GM23338 (cell line): ENCODE results near the gene DCST1. TPM values are rescaled to one million over a fixed set of nuclear protein-coding genes. Genes with fewer than 3 reads are reported as not detected.

ENCODE experiments used
- ATAC-seq: fragments of 200-7000 bp; cut with Tn5 transposase; 3 replicates; pipeline ENCODE4 v1.9.1; 2020
- DNase-seq: peaks from one replicate; pipeline ENCODE4 v3.0.0-alpha.2; 2015; ENCODE audit warnings: low spot score
- H2AFZ ChIP-seq: fragments of 200-600 bp; sonication (generic); 2 replicates; pipeline ENCODE4 v1.8.0; 2016; ENCODE audit warnings: antibody characterized with exemption, mild to moderate bottlenecking, moderate library complexity
- H3F3A ChIP-seq: fragments of 200-600 bp; sonication (generic); replicated peaks from 2 replicates; pipeline ENCODE4 v1.8.0; 2017; ENCODE audit warnings: antibody characterized with exemption, mixed run types, low read depth
- H3K27ac ChIP-seq: fragments of 200-600 bp; sonication (generic); 2 replicates; pipeline ENCODE4 v1.6.1; 2016; ENCODE audit warnings: low read depth
- H3K27me3 ChIP-seq: fragments of 200-600 bp; sonication (generic); 2 replicates; pipeline ENCODE4 v1.8.0; 2016; ENCODE audit warnings: mild to moderate bottlenecking, mixed run types, moderate library complexity; ENCODE audit not compliant: insufficient read depth
- H3K36me3 ChIP-seq: fragments of 200-600 bp; sonication (generic); 2 replicates; pipeline ENCODE4 v1.8.0; 2016; ENCODE audit warnings: mild to moderate bottlenecking; ENCODE audit not compliant: insufficient read depth
- H3K4me1 ChIP-seq: fragments of 200-600 bp; sonication (generic); 2 replicates; pipeline ENCODE4 v1.8.0; 2016; ENCODE audit warnings: mild to moderate bottlenecking, moderate library complexity; ENCODE audit not compliant: insufficient read depth
- H3K4me2 ChIP-seq: fragments of 200-600 bp; sonication (generic); 2 replicates; pipeline ENCODE4 v1.7.1; 2017; ENCODE audit warnings: mixed run types
- H3K4me3 ChIP-seq: fragments of 200-600 bp; sonication (generic); 2 replicates; pipeline ENCODE4 v1.6.1; 2016; ENCODE audit warnings: mixed run types
- H3K79me2 ChIP-seq: fragments of 200-600 bp; sonication (generic); replicated peaks from 2 replicates; pipeline ENCODE4 v1.8.0; 2017; ENCODE audit warnings: mild to moderate bottlenecking; ENCODE audit not compliant: insufficient read depth
- H3K9me2 ChIP-seq: fragments of 200-600 bp; sonication (generic); 2 replicates; pipeline ENCODE4 v1.8.0; 2017; ENCODE audit not compliant: insufficient read depth
- H4K20me1 ChIP-seq: fragments of 200-600 bp; sonication (generic); replicated peaks from 2 replicates; pipeline ENCODE4 v1.8.0; 2017; ENCODE audit warnings: mild to moderate bottlenecking; ENCODE audit not compliant: insufficient read depth
- H3K27ac Mint-ChIP-seq: 2 replicates; pipeline ENCODE4 v1.8.0; 2020; ENCODE audit warnings: inconsistent platforms, mild to moderate bottlenecking, moderate library complexity, mixed read lengths
- H3K27me3 Mint-ChIP-seq: 3 replicates; pipeline ENCODE4 v1.8.0; 2022; ENCODE audit warnings: low read depth, mild to moderate bottlenecking, moderate library complexity, mixed read lengths, inconsistent platforms; ENCODE audit not compliant: insufficient read depth, poor library complexity
- H3K36me3 Mint-ChIP-seq: 3 replicates; pipeline ENCODE4 v1.8.0; 2021; ENCODE audit warnings: low read depth, mild to moderate bottlenecking, inconsistent platforms, moderate library complexity, mixed read lengths
- H3K4me1 Mint-ChIP-seq: 3 replicates; pipeline ENCODE4 v1.8.0; 2020; ENCODE audit warnings: mild to moderate bottlenecking, inconsistent platforms, mixed read lengths
- H3K4me3 Mint-ChIP-seq: 3 replicates; pipeline ENCODE4 v1.8.0; 2021; ENCODE audit warnings: moderate library complexity, mild to moderate bottlenecking, inconsistent platforms, mixed read lengths
- H3K9me3 Mint-ChIP-seq: 3 replicates; pipeline ENCODE4 v1.8.0; 2020; ENCODE audit warnings: moderate library complexity, mild to moderate bottlenecking, inconsistent platforms, mixed read lengths
- EZH2 ChIP-seq: fragments of 200-600 bp; sonication (generic); IDR thresholded peaks from one replicate; pipeline ENCODE4 v1.8.0; 2017; ENCODE audit warnings: antibody characterized with exemption, mild to moderate bottlenecking, low read depth; ENCODE audit not compliant: unreplicated experiment
- EZH2phosphoT487 ChIP-seq: fragments of 200-600 bp; sonication (generic); IDR thresholded peaks from one replicate; pipeline ENCODE4 v1.8.1; 2018; ENCODE audit warnings: antibody characterized with exemption; ENCODE audit not compliant: unreplicated experiment
- NANOG ChIP-seq: IDR thresholded peaks from 2 replicates; pipeline ENCODE4 v1.6.1; 2016; ENCODE audit warnings: antibody characterized with exemption, borderline replicate concordance
- POLR2AphosphoS5 ChIP-seq: IDR thresholded peaks from 2 replicates; pipeline ENCODE4 v1.6.1; 2016; ENCODE audit warnings: antibody characterized with exemption, low read depth
- STAT1 ChIP-seq: IDR thresholded peaks from one replicate; pipeline ENCODE4 v1.6.1; 2016; ENCODE audit warnings: antibody characterized with exemption; ENCODE audit not compliant: unreplicated experiment
- ZNF114 ChIP-seq: fragments of 250-450 bp; sonication (Bioruptor Pico); IDR thresholded peaks from 2 replicates; pipeline ENCODE4 v1.5.0; 2020; ENCODE audit warnings: mild to moderate bottlenecking, moderate library complexity
- ZNF331 ChIP-seq: fragments of 250-450 bp; sonication (Bioruptor Pico); IDR thresholded peaks from 2 replicates; pipeline ENCODE4 v1.5.0; 2020; ENCODE audit warnings: low read depth, mild to moderate bottlenecking, moderate library complexity
- ZNF462 ChIP-seq: fragments of 250-450 bp; sonication (Bioruptor Pico); IDR thresholded peaks from 2 replicates; pipeline ENCODE4 v1.5.0; 2020; ENCODE audit warnings: mild to moderate bottlenecking, moderate library complexity
- polyA plus RNA-seq: library from polyadenylated mRNA; unstranded; fragments of >200 nt; fragmentation: Nextera tagmentation; extraction: Ambion mirVana; gene quantifications from 2 replicates; pipeline ENCODE4 v1.2.1, GENCODE V29; 2016
- total RNA-seq: library from RNA; depleted of rRNA; stranded (reverse); fragments of >200 nt; shearing (Covaris generic); gene quantifications from 2 replicates; pipeline ENCODE4 v1.2.3, GENCODE V29; 2014
- TF ChIP-seq, protein P1 (sequence below), 2 experiments: fragments of 200-600 bp in 1 of 2; sonication (generic) in 1 of 2; conservative IDR thresholded peaks; 2 replicates each; pipeline versions ENCODE4 v1.5.1 to v1.6.1; 2016 to 2017; ENCODE audit warnings: antibody characterized with exemption in 2 of 2, low read depth in 2 of 2, mild to moderate bottlenecking in 2 of 2, moderate library complexity in 1 of 2
- TF ChIP-seq, protein P2 (sequence below): IDR thresholded peaks from 2 replicates; pipeline ENCODE4 v1.6.1; 2016; ENCODE audit warnings: antibody characterized with exemption

The DCST1 gene
- total and polyA plus RNA-seq, 2 experiments from 2014 or later = not detected

- no peak overlapping the region for H3K27ac ChIP-seq
- peak overlapping the region; percentile 72 for H3K4me2 ChIP-seq
- Mint-ChIP-seq H3K4me1 (peaks cover 70% of the 10 kb centered on the region), H3K27ac (no peak overlapping the region), H3K4me3 (peak overlapping the region; percentile 26; the same call in 1 of the 3 replicates), H3K9me3 (no peaks in the 10 kb centered on the region), H3K36me3 (peaks cover 12% of the 10 kb centered on the region), H3K27me3 (peaks cover 19% of the 10 kb centered on the region)
- peak; percentile 56 for DNase-seq
- TF ChIP-seq, protein P1, sequence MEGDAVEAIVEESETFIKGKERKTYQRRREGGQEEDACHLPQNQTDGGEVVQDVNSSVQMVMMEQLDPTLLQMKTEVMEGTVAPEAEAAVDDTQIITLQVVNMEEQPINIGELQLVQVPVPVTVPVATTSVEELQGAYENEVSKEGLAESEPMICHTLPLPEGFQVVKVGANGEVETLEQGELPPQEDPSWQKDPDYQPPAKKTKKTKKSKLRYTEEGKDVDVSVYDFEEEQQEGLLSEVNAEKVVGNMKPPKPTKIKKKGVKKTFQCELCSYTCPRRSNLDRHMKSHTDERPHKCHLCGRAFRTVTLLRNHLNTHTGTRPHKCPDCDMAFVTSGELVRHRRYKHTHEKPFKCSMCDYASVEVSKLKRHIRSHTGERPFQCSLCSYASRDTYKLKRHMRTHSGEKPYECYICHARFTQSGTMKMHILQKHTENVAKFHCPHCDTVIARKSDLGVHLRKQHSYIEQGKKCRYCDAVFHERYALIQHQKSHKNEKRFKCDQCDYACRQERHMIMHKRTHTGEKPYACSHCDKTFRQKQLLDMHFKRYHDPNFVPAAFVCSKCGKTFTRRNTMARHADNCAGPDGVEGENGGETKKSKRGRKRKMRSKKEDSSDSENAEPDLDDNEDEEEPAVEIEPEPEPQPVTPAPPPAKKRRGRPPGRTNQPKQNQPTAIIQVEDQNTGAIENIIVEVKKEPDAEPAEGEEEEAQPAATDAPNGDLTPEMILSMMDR (conservative IDR thresholded peaks at IDR 0.05; ENCODE audit: low read depth in 2 of 2) = no peak
- TF ChIP-seq EZH2 (no peak), ZNF114 (no peak), EZH2phosphoT487 (no peak), ZNF331 (CRISPR knock-in tag) (no peak), STAT1 (no peak), POLR2AphosphoS5 (no peak), NANOG (no peak)
- TF ChIP-seq, protein P2, sequence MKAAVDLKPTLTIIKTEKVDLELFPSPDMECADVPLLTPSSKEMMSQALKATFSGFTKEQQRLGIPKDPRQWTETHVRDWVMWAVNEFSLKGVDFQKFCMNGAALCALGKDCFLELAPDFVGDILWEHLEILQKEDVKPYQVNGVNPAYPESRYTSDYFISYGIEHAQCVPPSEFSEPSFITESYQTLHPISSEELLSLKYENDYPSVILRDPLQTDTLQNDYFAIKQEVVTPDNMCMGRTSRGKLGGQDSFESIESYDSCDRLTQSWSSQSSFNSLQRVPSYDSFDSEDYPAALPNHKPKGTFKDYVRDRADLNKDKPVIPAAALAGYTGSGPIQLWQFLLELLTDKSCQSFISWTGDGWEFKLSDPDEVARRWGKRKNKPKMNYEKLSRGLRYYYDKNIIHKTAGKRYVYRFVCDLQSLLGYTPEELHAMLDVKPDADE = no peak
- H2AFZ ChIP-seq = no peak overlapping the region
- H3K4me3 ChIP-seq = 0 out of 2 replicates have a peak overlapping the region, but pooled peaks have one; percentile 23
- H3K36me3 ChIP-seq = no peaks in the 10 kb centered on the region
- ATAC-seq = peak; percentile 6
- H3K9me2 ChIP-seq = no peaks in the 10 kb centered on the region
- peaks cover 7% of the 10 kb centered on the region for H4K20me1 ChIP-seq
- H3K4me1 ChIP-seq = peaks cover 51% of the 10 kb centered on the region
- H3F3A ChIP-seq = peaks cover 6% of the 10 kb centered on the region; the same call in 1 of the 2 replicates
- H3K27me3 ChIP-seq = no peaks in the 10 kb centered on the region
- H3K79me2 ChIP-seq = peaks cover 44% of the 10 kb centered on the region
Observed at GRCh38 chr1:155008015-155008941, 25.3 kb upstream of the DCST1 start.

DNA sequence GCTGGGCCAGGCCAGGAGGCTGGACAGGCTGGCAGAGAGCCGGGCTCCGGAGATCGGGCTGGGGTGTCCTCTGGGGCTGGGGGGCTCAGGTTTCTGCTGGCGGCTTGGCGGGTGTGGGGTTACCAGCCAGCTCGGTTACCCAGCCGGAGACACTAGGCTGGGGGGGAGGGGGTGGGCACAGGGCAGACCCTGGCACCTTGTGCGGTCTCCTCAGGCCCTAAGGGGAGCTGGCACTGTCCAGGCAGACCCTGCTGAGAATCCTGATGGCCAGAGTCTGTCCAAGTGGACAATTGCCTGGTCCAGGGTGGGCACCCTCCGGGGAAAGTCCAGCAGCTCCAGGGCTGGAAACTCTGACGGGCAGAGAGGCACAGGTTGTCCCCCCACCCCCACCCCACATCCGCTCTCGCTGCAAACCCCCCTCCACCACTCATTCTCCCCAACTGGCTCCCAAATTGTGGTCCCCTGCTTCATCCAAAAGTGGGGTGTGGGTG lies 24.4 kb upstream of the DCST1 start:
- no peak overlapping the region for H3K27ac Mint-ChIP-seq
- ATAC-seq = no peak
- Histone ChIP-seq H3K36me3 (no peaks in the 10 kb centered on the region), H3K4me3 (0 out of 2 replicates have a peak overlapping the region, but pooled peaks have one; percentile 26), H3F3A (peaks cover 5% of the 10 kb centered on the region; the same call in 1 of the 2 replicates), H2AFZ (no peak overlapping the region), H3K27me3 (no peaks in the 10 kb centered on the region), H3K4me2 (peak overlapping the region; percentile 72), H3K27ac (no peak overlapping the region), H4K20me1 (peaks cover 7% of the 10 kb centered on the region), H3K79me2 (peaks cover 42% of the 10 kb centered on the region), H3K4me1 (peaks cover 52% of the 10 kb centered on the region), H3K9me2 (no peaks in the 10 kb centered on the region)
- no peaks in the 10 kb centered on the region for H3K9me3 Mint-ChIP-seq
- peaks cover 20% of the 10 kb centered on the region for H3K27me3 Mint-ChIP-seq
- peaks cover 72% of the 10 kb centered on the region for H3K4me1 Mint-ChIP-seq
- H3K4me3 Mint-ChIP-seq = peak overlapping the region; percentile 48; the same call in 1 of the 3 replicates
- H3K36me3 Mint-ChIP-seq = peaks cover 18% of the 10 kb centered on the region
- DNase-seq = no peak
- TF ChIP-seq POLR2AphosphoS5 (no peak), ZNF462 (CRISPR knock-in tag) (no peak)
